Smooth muscle cell (in vitro differentiated cells): ENCODE results near the gene GOLGA5. TPM values are rescaled to one million over a fixed set of nuclear protein-coding genes. Genes with fewer than 3 reads are reported as not detected.

Experiments
- DNase-seq: peaks from one replicate; lab custom pipeline; 2025; ENCODE audit not compliant: unreplicated experiment; lab: John Stamatoyannopoulos, UW
- H2AFZ ChIP-seq: fragments of 200-600 bp; sonication (generic); 2 replicates; pipeline ENCODE4 v1.6.0; 2016; ENCODE audit warnings: antibody characterized with exemption, low read depth, mild to moderate bottlenecking
- H3F3A ChIP-seq: fragments of 200-600 bp; sonication (generic); 2 replicates; pipeline ENCODE4 v1.6.0; 2017; ENCODE audit warnings: antibody characterized with exemption, low read depth
- H3K27ac ChIP-seq: fragments of 200-600 bp; sonication (generic); 2 replicates; pipeline ENCODE4 v1.5.1; 2016; ENCODE audit warnings: low read depth, mild to moderate bottlenecking
- H3K27me3 ChIP-seq: fragments of 200-600 bp; sonication (generic); 2 replicates; pipeline ENCODE4 v1.6.1; 2016; ENCODE audit warnings: low read depth, mild to moderate bottlenecking
- H3K36me3 ChIP-seq: fragments of 200-600 bp; sonication (generic); 2 replicates; pipeline ENCODE4 v1.5.1; 2016; ENCODE audit warnings: low read depth
- H3K4me1 ChIP-seq: fragments of 200-600 bp; sonication (generic); 2 replicates; pipeline ENCODE4 v1.5.1; 2016; ENCODE audit warnings: low read depth
- H3K4me2 ChIP-seq: fragments of 200-600 bp; sonication (generic); 2 replicates; pipeline ENCODE4 v1.6.0; 2016; ENCODE audit warnings: mild to moderate bottlenecking
- H3K4me3 ChIP-seq: fragments of 200-600 bp; sonication (generic); 2 replicates; pipeline ENCODE4 v1.5.1; 2016; ENCODE audit warnings: mild to moderate bottlenecking
- H3K79me2 ChIP-seq: fragments of 200-600 bp; sonication (generic); 2 replicates; pipeline ENCODE4 v1.6.0; 2016; ENCODE audit warnings: low read depth, mild to moderate bottlenecking
- H3K9ac ChIP-seq: fragments of 200-600 bp; sonication (generic); 2 replicates; pipeline ENCODE4 v1.6.0; 2016; ENCODE audit warnings: low read depth
- H3K9me3 ChIP-seq: fragments of 200-600 bp; sonication (generic); replicated peaks from 2 replicates; pipeline ENCODE4 v1.5.1; 2016; ENCODE audit warnings: low read depth
- H4K20me1 ChIP-seq: fragments of 200-600 bp; sonication (generic); 2 replicates; pipeline ENCODE4 v1.6.0; 2016; ENCODE audit warnings: low read depth
- CTCF ChIP-seq: fragments of 200-600 bp; sonication (generic); IDR thresholded peaks from 2 replicates; pipeline ENCODE4 v1.5.1; 2017; ENCODE audit warnings: borderline replicate concordance, mild to moderate bottlenecking, antibody characterized with exemption; ENCODE audit not compliant: insufficient read depth, poor library complexity, severe bottlenecking
- WGBS: methylation state at CpG from one replicate; pipeline ENCODE4 v1.1.7; 2016; ENCODE audit warnings: low lambda C conversion rate; 5-methylcytosine and 5-hydroxymethylcytosine counted together
- polyA plus RNA-seq: library from polyadenylated mRNA; unstranded; fragments of >200 nt; fragmentation: Nextera tagmentation; extraction: Ambion mirVana; gene quantifications from 2 replicates; pipeline ENCODE4 v1.2.1, GENCODE V29; 2016
- total RNA-seq: library from RNA; depleted of rRNA; stranded (reverse); fragments of >200 nt; gene quantifications from 2 replicates; pipeline ENCODE4 v1.2.3, GENCODE V29; 2014

Gene GOLGA5
- total and polyA plus RNA-seq, 2 experiments from 2014 or later: 67.0 to 70.3 TPM

DNA sequence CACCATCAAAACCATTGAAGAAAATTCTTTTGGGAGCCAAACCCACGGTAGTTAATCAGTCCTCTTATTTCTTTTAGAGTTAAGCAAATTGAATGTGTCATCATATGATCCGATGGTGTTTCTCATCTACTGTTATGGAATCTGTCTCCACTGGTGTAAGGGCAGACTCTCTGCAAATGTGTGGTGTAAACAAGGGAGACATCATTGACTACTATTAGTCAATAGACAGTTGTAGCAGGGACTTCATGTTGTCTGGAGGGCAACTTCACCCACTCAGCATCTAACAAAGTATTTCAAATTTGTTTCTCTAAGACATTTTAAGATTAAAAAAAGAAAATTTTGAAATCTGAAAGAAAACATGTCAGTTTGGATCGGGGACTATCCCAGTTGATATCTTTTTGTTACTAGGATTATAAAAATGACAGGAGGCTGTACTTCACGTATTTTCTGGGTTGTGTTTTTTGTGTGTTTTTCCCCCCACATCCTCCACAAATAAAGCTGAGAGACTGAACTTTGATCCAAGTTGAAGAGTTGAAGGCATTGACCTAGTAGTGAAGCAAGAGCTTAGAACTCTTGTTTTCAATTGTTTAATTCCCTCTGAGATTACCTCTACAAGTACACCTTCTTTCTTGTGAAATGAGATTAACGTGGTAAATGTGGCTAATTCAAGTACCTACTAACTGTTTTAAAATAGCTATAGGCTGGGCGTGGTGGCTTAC lies 4.0 kb downstream of the GOLGA5 start:
- TF ChIP-seq CTCF: no peak
- Histone ChIP-seq H3K79me2 (peaks cover 82% of the 10 kb centered on the region), H3K9ac (no peak overlapping the region), H3K36me3 (peaks cover 14% of the 10 kb centered on the region), H4K20me1 (peaks cover 47% of the 10 kb centered on the region), H3F3A (peaks cover 5% of the 10 kb centered on the region), H3K27ac (no peak overlapping the region), H3K9me3 (no peaks in the 10 kb centered on the region), H3K4me2 (no peak overlapping the region), H3K4me1 (peaks cover 12% of the 10 kb centered on the region), H3K27me3 (no peaks in the 10 kb centered on the region), H2AFZ (no peak overlapping the region), H3K4me3 (no peak overlapping the region)
- 99% methylated on average over 6 of the region's 6 CpGs for WGBS
- DNase-seq: no peak

DNA sequence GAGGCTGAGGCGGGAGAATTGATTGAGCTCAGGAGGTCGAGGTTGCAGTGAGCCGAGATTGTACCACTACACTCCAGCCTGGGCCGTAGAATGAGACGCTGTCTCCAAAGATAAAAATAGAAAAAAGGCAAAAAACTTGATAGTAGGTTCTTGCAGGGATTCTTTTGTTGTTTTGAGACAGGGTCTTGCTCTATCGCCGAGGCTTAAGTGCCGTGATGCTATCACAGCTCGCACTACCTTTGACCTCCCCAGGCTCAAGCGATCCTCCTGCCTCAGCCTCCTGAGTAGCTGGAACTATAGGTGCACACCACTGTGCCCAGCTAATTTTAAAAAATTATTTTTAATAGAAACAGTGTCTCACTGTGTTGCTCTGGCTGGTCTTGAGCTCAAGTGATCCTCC lies 4.7 kb downstream of the GOLGA5 start:
- peaks cover 16% of the 10 kb centered on the region for H3K36me3 ChIP-seq

GRCh38 chr14:92800012-92800411 lies 5.9 kb downstream of the GOLGA5 start:
- Histone ChIP-seq H3K4me1 (peaks cover 5% of the 10 kb centered on the region), H3K4me2 (peak overlapping the region; percentile 34), H3F3A (no peaks in the 10 kb centered on the region), H3K9me3 (no peaks in the 10 kb centered on the region), H3K4me3 (no peak overlapping the region), H3K27ac (no peak overlapping the region), H3K79me2 (peaks cover 95% of the 10 kb centered on the region), H3K27me3 (no peaks in the 10 kb centered on the region), H4K20me1 (peaks cover 65% of the 10 kb centered on the region), H3K36me3 (peaks cover 17% of the 10 kb centered on the region), H2AFZ (no peak overlapping the region), H3K9ac (no peak overlapping the region)
- no peak for TF ChIP-seq CTCF
- 100% methylated on average over 1 of the region's 1 CpG for WGBS
- DNase-seq: no peak

More for the DNA sequence above, 4.7 kb downstream of the GOLGA5 start:
- Histone ChIP-seq H3K9ac (no peak overlapping the region), H3K4me3 (no peak overlapping the region), H4K20me1 (peaks cover 54% of the 10 kb centered on the region), H3K4me2 (no peak overlapping the region), H3K4me1 (peaks cover 7% of the 10 kb centered on the region), H3K27me3 (no peaks in the 10 kb centered on the region), H3K27ac (no peak overlapping the region), H2AFZ (no peak overlapping the region), H3F3A (no peaks in the 10 kb centered on the region), H3K9me3 (no peaks in the 10 kb centered on the region), H3K79me2 (peaks cover 89% of the 10 kb centered on the region)
- WGBS: 95% methylated on average over 10 of the region's 10 CpGs
- no peak for DNase-seq
- no peak for TF ChIP-seq CTCF

- 94% methylated on average over 3 of the region's 3 CpGs for WGBS
- no peaks in the 10 kb centered on the region for H3K4me1 ChIP-seq
- H3K27ac ChIP-seq: no peak overlapping the region
- no peak overlapping the region for H3K9ac ChIP-seq
- H3K4me2 ChIP-seq: peak overlapping the region; percentile 34
- peaks cover 17% of the 10 kb centered on the region for H3K36me3 ChIP-seq
- no peak for TF ChIP-seq CTCF
- DNase-seq: no peak
- peaks cover 70% of the 10 kb centered on the region for H4K20me1 ChIP-seq
- no peaks in the 10 kb centered on the region for H3F3A ChIP-seq
- H3K9me3 ChIP-seq: no peaks in the 10 kb centered on the region
- H3K27me3 ChIP-seq: no peaks in the 10 kb centered on the region
- H2AFZ ChIP-seq: no peak overlapping the region
- peaks cover 95% of the 10 kb centered on the region for H3K79me2 ChIP-seq
- no peak overlapping the region for H3K4me3 ChIP-seq
These were observed 6.4 kb downstream of the GOLGA5 start for GRCh38 chr14:92800525-92800924.
